Cardiac fibroblast (primary cell): ENCODE results near the gene GYS2.
"Not testable (repeated sequence)": the region's sequence is repeated elsewhere in the genome, so short reads cannot be mapped to it uniquely, and the experiment has no call there.

Experiments
- DNase-seq, 2 donors: peaks; one replicate each; pipeline versions ENCODE4 v3.0.0 to v3.0.0-alpha.2; 2010; ENCODE audit warnings: low read depth in 2 of 2
- H3K4me3 ChIP-seq, 2 donors: replicated peaks in 1 of 2; 1 replicate in 1 of 2; 2 replicates in 1 of 2; pipeline ENCODE4 v1.5.1; 2011; ENCODE audit warnings: low read depth in 2 of 2, low read length in 2 of 2, mild to moderate bottlenecking in 2 of 2, moderate library complexity in 1 of 2
- TF ChIP-seq, protein P1 (sequence below): IDR thresholded peaks from one replicate; pipeline ENCODE4 v1.5.1; 2011; ENCODE audit warnings: low read depth, mild to moderate bottlenecking, low read length, inconsistent platforms

Gene GYS2

DNA sequence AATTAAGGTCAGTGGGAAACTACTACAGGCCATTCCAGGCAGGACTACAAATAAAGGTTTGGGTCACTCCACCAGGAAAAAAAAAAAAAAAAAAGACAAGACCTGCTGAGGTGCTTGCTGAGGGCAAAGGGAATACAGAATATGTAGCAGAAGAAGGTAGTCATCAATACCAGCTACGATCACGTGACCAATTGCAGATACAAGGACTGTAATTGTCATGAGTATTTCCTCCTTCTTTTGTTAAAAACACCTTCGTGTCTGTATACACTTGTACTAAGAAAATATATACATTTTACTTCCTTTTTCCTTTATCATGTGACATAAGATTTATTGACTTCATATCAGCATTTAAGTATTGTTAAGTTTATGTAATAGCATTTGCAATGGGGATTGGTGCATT, 19.2 kb downstream of the GYS2 start:
- no peak for DNase-seq
- no peak overlapping the region for H3K4me3 ChIP-seq
- TF ChIP-seq, protein P1, sequence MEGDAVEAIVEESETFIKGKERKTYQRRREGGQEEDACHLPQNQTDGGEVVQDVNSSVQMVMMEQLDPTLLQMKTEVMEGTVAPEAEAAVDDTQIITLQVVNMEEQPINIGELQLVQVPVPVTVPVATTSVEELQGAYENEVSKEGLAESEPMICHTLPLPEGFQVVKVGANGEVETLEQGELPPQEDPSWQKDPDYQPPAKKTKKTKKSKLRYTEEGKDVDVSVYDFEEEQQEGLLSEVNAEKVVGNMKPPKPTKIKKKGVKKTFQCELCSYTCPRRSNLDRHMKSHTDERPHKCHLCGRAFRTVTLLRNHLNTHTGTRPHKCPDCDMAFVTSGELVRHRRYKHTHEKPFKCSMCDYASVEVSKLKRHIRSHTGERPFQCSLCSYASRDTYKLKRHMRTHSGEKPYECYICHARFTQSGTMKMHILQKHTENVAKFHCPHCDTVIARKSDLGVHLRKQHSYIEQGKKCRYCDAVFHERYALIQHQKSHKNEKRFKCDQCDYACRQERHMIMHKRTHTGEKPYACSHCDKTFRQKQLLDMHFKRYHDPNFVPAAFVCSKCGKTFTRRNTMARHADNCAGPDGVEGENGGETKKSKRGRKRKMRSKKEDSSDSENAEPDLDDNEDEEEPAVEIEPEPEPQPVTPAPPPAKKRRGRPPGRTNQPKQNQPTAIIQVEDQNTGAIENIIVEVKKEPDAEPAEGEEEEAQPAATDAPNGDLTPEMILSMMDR: no peak

DNA sequence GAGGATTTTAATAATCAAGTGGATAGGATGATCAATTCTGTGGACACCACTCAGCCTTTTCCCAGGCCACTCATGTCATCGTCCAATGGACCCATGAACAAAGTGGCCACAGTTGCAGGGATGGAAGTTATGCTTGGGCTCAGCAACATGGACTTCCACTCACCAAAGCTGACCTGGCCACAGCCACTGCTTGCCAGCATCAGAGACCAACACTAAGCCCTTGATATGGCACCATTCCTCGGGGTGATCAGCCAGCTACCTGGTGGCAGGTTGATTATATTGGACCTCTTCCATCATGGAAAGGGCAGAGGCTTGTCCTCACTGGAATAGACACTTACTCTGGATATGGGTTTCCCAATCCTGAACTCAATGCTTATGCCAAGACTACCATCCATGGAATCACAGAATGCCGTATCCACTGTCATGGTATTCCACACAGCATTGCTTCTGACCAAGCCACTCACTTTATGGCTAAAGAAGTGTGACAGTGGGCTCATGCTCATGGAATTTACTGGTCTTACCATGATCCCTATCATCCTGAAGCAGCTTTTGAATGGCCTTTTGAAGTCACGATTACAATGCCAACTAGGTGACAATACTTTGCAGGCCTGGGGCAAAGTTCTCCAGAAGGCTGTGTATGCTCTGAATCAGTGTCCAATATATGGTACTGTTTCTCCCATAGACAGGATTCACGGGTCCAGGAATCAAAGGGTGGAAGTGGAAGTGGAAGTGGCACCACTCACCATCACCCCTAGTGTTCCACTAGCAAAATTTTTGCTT, 20.1 kb downstream of the GYS2 start:
- DNase-seq, H3K4me3 ChIP-seq: not testable (repeated sequence)

DNA sequence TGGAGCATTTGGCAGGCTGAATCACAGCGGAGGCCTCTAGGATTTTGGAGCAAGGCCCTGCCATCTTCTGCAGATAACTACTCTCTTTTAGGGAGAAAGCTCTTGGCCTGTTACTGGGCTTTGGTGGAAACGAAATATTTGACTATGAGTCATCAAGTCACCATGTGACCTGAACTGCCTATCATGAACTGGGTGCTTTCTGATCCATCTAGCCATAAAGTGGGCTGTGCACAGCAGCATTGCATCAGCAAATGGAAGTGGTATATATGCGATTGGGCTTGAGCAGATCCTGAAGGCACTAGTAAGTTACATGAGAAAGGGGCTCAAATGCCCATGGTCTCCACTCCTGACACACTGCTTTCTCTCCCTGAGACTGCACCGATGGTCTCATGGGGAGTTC, 21.1 kb downstream of the GYS2 start:
- H3K4me3 ChIP-seq: no peak overlapping the region
- DNase-seq: no peak
- TF ChIP-seq, protein P1: no peak

DNA sequence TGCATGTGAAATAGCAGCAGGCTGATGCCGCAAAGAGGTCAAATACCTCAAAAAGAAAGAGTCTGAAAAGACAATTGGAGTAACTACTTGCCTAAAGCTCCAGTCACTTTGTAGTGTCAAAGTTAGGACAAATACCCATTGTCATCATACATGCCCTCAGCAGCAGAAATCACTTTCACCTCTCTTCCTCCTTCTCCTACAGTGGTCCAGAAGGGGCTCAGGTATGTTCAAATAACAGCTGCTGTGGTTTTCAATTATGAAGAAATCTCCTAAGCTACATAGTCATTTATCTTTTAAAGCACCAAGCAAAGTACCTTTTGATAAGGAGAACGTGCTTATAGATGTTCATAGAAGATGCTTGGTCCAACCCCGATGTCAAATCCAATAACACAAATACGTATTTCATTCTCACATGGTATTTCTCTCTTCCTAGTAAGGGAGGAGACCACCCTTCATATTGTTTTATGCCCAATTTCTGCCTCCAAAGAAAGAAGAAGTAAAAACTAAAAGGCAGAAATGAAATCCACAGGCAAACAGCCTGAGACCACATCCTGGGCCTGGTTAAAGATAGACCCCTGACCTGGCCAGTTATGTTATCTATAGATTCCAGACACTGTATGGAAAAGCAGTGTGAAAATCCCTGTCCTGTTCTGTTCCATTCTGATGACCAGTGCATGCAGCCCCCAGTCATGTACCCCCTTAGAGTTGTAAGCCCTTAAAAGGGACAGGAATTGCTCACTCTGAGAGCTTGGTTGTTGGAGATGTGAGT, 23.7 kb downstream of the GYS2 start:
- no peak overlapping the region for H3K4me3 ChIP-seq
- no peak for DNase-seq
- TF ChIP-seq, protein P1: no peak

DNA sequence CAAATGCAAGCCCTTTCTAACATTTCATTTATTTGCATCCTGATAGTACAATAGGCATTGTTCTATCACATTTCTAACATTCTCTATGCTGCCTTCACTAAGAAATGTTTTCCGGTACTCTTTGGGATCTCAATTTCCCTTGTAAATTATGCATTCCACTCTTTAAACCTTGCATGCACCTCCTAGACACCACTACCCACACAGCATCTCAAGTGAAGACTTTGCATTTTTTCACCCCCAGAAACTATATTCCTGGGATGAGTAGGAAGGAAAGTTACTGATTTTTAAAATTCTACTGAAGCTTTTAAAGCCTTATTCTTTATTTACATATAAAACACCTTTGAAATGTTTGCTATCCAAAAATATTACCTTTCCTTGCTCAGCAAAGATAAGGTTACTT, 27.1 kb downstream of the GYS2 start:
- no peak for DNase-seq
- TF ChIP-seq, protein P1: no peak

DNA sequence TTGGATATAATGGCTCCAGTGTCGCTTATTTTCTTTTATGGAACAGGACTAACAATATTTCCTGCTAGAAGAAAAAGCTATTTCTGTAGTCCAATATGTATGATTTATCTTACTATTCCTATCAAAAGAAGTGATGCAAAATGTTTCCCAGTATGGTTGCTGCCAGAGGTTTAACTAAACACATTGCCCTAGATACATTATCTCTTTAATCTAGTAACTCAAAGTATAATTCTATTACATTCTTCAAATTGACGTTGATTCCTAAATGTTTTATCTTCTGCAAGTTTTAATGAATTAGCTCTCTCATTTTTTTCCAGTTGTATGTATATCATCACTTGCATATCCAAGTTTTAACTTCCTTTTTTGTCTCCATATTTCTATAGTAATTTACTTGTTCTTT, 28.2 kb downstream of the GYS2 start:
- TF ChIP-seq, protein P1: no peak
- DNase-seq: no peak
- no peak overlapping the region for H3K4me3 ChIP-seq

More for the DNA sequence above, 27.1 kb downstream of the GYS2 start:
- no peak overlapping the region for H3K4me3 ChIP-seq

DNA sequence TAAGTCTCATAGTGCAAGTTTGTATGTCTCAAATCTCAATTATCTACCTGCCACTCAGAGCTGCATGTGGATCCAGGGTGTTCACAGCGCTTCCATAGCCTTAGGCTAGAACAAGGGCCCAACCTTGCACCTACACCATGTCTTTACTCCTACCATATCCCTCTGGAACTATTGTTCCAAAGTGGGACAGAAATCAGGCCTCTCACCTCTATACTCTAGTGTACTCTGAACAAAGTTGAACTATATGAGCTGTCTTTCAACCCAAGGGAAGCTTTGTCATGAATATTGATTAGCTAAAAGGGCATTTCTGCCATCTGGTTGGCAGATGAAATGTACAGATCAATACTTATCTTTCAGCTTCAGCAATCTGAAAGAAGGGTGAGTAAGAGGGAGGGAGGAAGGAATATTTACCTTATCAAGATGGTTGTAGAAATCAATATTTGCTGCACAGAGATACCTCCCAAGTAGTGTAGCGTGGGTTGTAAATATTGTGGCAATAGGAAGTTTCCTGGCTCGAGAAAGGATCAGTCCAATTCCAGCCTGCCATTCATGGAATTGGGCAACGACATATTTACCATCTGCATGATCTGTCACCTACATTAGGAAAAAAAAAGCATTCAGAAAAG, 30.8 kb downstream of the GYS2 start:
- no peak overlapping the region for H3K4me3 ChIP-seq
- no peak for DNase-seq
- TF ChIP-seq, protein P1: no peak
